ENCODE results near the gene WNT3. TPM values are rescaled to one million over a fixed set of nuclear protein-coding genes. Genes with fewer than 3 reads are reported as not detected.

The WNT3 gene
- total RNA-seq, 3 donors from 2014 or later (not counting 1 experiment from before 2014, with no cell fraction given): 0.07 to 1.4 (median 0.30) TPM

Other genes with a start within 250 kb of the WNT3 start
- 10 to 100 TPM; 21.9 to 32.6 (median 23.4) TPM for gene ARL17A, start 239.0 kb downstream of the WNT3 start, total RNA-seq
- gene NSF, start 228.0 kb downstream of the WNT3 start, total RNA-seq: 10 to 100 TPM; 32.2 to 45.1 (median 39.9) TPM
- gene WNT9B, start 32.9 kb upstream of the WNT3 start, total RNA-seq: not detected
- 10 to 100 TPM; 55.7 to 66.7 (median 59.1) TPM for gene GOSR2, start 104.5 kb upstream of the WNT3 start, total RNA-seq
- gene RPRML, start 160.6 kb upstream of the WNT3 start, total RNA-seq: not detected

Data from natural killer cell (primary cell).